ENCODE measurements around the gene POLR1A.

DNA sequence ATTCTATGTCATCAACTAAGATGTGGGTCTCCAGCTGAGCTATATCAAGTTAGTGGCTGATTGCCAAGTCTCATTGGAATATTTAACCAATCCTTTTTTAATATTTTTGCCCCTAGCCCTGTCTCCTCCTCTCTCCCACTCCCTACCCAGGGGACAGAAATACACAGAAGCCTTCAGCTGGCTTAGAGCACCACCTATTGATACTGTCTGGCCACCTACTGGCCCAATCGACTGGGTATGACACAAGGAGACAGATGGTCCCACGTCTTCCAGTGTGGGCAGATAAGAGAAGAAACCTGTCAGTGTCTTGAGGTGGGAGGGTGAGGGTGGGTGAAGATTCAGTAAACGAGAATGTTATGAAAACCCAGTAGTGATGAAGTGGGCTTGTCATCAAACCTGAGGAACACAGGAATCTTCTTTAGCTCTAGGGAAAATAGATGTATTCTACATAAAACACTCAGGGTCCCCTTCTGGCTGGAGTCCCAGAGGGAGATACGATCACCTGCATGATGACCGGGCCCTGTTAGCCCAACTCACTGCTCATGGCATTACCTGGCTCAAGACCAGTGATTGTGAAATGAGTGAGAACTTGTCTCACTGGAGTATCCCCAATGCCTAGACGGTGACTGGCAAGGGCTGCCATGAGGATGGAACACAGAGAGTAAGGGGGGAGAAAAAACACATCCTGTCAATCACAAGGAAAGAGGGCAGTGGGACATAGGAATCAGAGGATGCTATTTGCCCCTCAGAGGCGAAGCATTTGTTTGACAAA is 26.7 kb downstream of the POLR1A start:
- no peak for TF ChIP-seq POLR2A (IDR thresholded peaks at IDR 0.05; ENCODE audit: low read depth)
- TF ChIP-seq, protein P1, sequence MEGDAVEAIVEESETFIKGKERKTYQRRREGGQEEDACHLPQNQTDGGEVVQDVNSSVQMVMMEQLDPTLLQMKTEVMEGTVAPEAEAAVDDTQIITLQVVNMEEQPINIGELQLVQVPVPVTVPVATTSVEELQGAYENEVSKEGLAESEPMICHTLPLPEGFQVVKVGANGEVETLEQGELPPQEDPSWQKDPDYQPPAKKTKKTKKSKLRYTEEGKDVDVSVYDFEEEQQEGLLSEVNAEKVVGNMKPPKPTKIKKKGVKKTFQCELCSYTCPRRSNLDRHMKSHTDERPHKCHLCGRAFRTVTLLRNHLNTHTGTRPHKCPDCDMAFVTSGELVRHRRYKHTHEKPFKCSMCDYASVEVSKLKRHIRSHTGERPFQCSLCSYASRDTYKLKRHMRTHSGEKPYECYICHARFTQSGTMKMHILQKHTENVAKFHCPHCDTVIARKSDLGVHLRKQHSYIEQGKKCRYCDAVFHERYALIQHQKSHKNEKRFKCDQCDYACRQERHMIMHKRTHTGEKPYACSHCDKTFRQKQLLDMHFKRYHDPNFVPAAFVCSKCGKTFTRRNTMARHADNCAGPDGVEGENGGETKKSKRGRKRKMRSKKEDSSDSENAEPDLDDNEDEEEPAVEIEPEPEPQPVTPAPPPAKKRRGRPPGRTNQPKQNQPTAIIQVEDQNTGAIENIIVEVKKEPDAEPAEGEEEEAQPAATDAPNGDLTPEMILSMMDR (IDR thresholded peaks at IDR 0.05), result peak; percentile 33 to 52 (median 42)
- TF ChIP-seq POLR2AphosphoS5 (IDR thresholded peaks at IDR 0.05), result no peak
- no peak for TF ChIP-seq EP300 (IDR thresholded peaks at IDR 0.05)
